Kidney capillary endothelial cell (primary cell): ENCODE measurements around the gene ETFDH.
"Not testable (repeated sequence)": the region's sequence is repeated elsewhere in the genome, so short reads cannot be mapped to it uniquely, and the experiment has no call there.

ENCODE experiments used
- DNase-seq: peaks from one replicate; pipeline ENCODE4 v3.0.0-alpha.2; 2018; ENCODE audit warnings: low spot score

Gene ETFDH

GRCh38 chr4:158678767-158679166 is 6.7 kb downstream of the ETFDH start:
- no peak for DNase-seq

GRCh38 chr4:158681629-158682028 is 9.5 kb downstream of the ETFDH start:
- no peak for DNase-seq

GRCh38 chr4:158682066-158682465 is 10.0 kb downstream of the ETFDH start:
- DNase-seq, result no peak

- DNase-seq, result no peak
Measured at GRCh38 chr4:158688813-158689212, 16.7 kb downstream of the ETFDH start.

GRCh38 chr4:158704274-158704673 is 32.2 kb downstream of the ETFDH start:
- DNase-seq, result no peak

GRCh38 chr4:158710814-158711213 is 38.7 kb downstream of the ETFDH start:
- no peak for DNase-seq

GRCh38 chr4:158712622-158713021 is 40.5 kb downstream of the ETFDH start:
- not testable (repeated sequence) for DNase-seq

- no peak for DNase-seq
Measured at GRCh38 chr4:158714937-158715336, 42.8 kb downstream of the ETFDH start.

GRCh38 chr4:158715802-158716201 is 43.7 kb downstream of the ETFDH start:
- no peak for DNase-seq

- no peak for DNase-seq
Measured at GRCh38 chr4:158721680-158722079, 49.6 kb downstream of the ETFDH start.

GRCh38 chr4:158722291-158722916 is 50.3 kb downstream of the ETFDH start:
- DNase-seq, result peak; percentile 15

- DNase-seq, result peak; percentile 76
Measured at GRCh38 chr4:158722917-158723793, 51.1 kb downstream of the ETFDH start, which contains the start of gene PPID. Gene PPID (minus strand): TSS chr4:158723396. CDS start chr4:158723288, 108 bp downstream.

- no peak for DNase-seq
Measured at GRCh38 chr4:158724637-158725036, 52.5 kb downstream of the ETFDH start.

- no peak for DNase-seq
Measured at GRCh38 chr4:158726633-158727032, 54.5 kb downstream of the ETFDH start.

- no peak for DNase-seq
Measured at GRCh38 chr4:158728236-158728635, 56.1 kb downstream of the ETFDH start.

GRCh38 chr4:158729716-158730559 is 57.8 kb downstream of the ETFDH start:
- DNase-seq, result peak; percentile 63

- DNase-seq, result no peak
Measured at GRCh38 chr4:158738866-158739265, 66.8 kb downstream of the ETFDH start.

- no peak for DNase-seq
Measured at GRCh38 chr4:158739600-158739999, 67.5 kb downstream of the ETFDH start.

- DNase-seq, result no peak
Measured at GRCh38 chr4:158741326-158742021, 69.4 kb downstream of the ETFDH start.

GRCh38 chr4:158746537-158746936 is 74.4 kb downstream of the ETFDH start:
- not testable (repeated sequence) for DNase-seq

GRCh38 chr4:158750379-158750778 is 78.3 kb downstream of the ETFDH start:
- no peak for DNase-seq
